HG03095 (cell line): ENCODE measurements around the gene MACC1.
"Not testable (repeated sequence)": the region's sequence is repeated elsewhere in the genome, so short reads cannot be mapped to it uniquely, and the experiment has no call there.

Experiments
- ATAC-seq: cut with Tn5 transposase; IDR thresholded peaks from one replicate; pipeline ENCODE4 v1.9.1; 2021; ENCODE audit warnings: moderate library complexity; ENCODE audit not compliant: unreplicated experiment

MACC1 gene

DNA sequence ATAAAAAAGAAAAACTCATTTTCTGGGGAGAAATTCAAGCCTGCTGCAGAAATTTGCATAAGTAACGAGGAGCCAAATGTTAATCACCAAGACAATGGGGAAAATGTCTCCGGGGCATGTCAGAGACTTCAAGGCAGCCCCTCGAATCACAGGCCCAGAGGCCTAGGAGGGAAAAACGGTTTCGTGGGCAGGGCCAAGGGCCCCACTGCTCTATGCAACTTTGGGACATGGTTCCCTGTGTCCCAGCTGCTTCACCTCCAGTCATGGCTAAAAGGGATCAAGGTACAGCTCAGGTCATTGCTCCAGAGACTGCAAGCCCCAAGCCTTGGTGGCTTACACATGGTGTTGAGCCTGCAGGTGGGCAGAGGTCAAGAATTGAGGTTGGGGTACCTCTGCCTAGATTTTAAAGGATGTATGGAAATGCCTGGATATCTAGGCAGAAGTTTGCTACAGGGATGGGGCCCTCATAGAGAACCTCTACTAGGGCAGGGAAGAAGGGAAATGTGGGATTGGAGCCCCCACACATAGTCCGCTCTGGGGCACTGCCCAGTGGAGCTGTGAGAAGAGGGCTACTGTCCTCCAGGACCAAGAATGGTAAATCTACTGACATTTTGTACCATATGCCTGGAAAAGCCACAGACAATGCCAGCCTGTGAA is 8.4 kb downstream of the MACC1 start:
- ATAC-seq = no peak

GRCh38 chr7:20207811-20208210 is 9.4 kb downstream of the MACC1 start:
- not testable (repeated sequence) for ATAC-seq

GRCh38 chr7:20206104-20206896 is 10.9 kb downstream of the MACC1 start:
- ATAC-seq = no peak

GRCh38 chr7:20203316-20203715 is 13.9 kb downstream of the MACC1 start:
- ATAC-seq = no peak

GRCh38 chr7:20201380-20201779 is 15.8 kb downstream of the MACC1 start:
- ATAC-seq = peak; percentile 27

DNA sequence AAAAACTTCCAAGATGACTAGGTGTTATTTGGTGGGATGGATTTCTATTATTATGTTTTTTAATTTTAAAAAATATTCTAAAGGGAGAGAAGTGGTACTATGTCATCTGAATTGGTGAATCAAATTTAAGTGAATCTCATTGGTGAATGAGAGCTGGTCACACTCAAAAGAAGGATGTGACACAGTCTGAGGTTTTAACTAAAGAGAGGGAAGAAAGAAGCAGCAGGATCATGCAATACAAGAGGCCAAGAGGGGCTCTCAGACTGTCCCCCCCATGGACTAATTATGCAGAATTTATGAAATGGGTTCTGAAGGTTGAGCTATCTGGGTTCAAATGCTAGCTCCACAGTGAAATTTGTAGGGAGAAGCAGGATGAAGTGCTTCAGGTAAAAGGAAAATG is 16.2 kb downstream of the MACC1 start:
- no peak for ATAC-seq

DNA sequence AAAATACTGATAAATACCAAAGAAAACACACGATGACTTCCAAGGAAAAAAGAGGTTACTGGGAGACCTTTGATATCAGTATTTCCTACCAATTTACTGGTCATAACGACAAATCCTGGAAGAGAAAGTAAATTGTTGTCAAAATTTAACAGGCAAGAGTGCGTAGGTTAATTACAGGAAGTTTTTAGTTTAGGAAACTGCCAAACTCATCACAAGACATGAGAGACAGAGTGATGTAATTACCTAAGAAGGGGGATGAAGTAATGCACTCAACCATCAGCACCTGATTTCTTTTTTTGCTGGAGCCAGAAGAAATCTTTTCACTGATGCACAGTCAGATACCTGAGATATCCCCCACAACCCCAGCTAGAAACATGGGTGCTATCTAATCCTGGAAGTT is 16.8 kb downstream of the MACC1 start:
- no peak for ATAC-seq

DNA sequence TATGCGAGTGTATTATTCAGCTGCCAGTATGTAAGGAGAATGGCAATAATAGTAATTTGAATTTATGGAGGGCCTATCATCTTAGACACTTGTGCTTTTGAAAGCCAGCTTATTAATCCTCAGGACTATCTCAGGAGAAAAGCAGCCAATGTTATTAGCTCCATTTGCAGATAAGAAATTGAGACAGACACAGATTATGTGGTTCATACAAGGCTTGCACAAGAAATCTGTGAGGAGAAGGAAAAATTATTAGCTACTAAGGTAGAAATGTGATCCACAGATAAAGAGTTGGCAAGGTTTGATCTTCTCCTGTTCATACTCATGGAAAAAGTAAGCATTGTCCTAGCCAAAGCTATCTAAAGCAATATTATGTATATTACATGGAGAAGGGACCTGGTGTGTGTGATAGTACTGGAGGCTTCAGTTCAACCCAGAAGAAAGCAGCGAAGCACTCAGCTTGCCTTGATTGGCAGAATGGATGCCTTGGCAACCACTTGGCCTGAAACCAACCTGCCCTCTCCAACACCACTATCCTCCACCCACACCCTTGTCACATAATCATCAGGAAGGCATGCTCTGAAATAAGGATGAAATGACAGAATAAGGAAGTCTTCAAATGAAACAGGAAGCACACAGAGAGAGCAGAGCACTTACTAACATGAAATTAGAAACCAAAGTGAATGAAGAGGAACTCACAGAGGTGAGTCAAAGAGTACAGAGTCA is 18.0 kb downstream of the MACC1 start:
- peak; percentile 82 for ATAC-seq

- ATAC-seq = no peak
These were observed 18.9 kb downstream of the MACC1 start for GRCh38 chr7:20198260-20198659.

DNA sequence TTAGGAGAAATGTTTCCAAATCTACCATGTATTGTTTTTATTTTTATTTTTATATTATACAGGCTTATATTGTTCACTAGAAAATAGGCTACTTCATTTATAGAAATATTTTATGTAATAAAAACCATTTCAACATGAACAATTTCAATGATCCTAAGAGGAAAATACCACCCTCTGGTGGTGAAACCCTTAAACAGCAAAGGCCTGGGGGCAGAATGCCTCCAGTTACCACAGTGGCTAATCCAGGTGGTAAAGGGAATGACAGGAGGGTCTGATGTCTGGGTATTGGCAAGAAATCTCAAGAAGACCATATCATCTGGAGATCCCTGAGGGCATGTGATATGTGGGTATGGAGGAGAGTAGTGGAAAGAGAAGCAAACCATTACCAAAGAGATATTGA is 19.3 kb downstream of the MACC1 start:
- ATAC-seq = no peak

GRCh38 chr7:20197125-20197748 is 19.9 kb downstream of the MACC1 start:
- ATAC-seq = no peak

DNA sequence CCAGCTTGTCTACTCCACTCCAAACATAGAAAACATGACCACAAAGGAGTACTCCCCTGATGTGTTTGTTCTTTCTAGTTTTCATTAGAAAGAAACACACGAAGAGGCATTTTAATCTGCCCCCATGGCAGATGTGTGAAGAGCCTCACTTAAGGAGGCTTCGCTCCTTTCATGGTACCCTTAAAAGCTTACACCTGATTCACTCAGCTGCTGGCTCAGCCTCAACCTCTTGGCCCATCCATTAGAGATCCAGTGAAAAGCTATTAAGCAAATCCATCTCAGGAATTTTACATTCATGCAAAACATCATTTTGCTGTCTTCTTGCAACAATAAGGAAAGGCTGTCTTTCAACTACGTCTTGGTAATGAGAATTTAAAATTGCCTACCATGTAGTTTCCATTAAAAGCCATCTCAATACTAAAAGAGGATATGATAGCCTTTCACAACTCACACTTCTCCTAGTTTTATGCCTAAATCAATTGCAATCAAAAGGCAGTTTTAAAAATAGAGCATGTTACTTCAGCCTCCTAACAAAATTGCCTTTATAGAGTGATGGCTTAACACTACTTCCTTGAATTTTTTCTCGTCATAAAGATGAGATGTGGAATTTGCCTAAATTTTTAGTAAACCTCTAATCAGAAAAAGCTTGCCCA is 22.7 kb downstream of the MACC1 start:
- ATAC-seq = no peak

DNA sequence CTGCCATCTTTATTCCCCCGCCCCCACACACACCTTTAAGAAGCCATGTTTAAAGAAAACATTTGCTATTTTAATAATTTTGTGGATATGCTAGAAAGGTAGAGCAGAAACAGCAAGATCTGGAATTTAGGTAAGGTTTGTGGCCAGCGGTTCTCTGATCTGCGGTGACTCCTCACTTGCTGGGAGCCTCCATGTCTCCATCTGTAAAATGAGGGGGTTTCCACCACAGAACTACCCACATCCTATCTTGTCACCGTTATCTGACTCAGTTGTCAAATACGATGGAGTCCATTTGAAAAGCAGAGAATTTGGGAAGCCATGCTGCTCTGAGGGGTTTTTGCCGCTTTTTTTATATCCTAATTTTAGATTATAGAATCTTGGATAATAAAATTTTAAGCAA is 23.3 kb downstream of the MACC1 start:
- no peak for ATAC-seq

- peak; percentile 74 for ATAC-seq
These were observed 23.9 kb downstream of the MACC1 start for GRCh38 chr7:20193242-20193777.

DNA sequence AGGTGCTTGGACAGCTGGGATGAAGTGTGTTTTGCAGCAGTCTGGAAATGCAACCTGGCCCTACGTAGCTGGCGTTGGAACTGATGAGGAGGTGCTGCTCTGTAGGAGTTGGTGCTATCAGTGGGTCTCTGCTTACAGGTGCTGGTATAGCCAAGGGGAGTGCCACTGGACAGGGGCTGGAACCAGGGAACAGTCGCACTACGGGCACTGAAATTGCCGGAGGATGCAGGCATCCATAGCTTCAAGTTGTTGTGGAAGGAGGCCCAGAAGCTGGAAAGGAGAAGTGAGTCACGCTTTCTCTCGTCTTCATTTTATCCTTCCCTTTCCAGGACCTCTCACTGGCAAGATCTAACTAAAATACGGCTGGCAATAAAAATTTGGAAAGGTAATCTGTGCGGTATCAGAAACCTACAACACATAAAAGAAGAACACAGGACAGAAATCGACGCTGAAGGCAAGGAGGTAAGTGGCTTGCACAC is 25.8 kb downstream of the MACC1 start:
- no peak for ATAC-seq

GRCh38 chr7:20190560-20191390 is 26.4 kb downstream of the MACC1 start:
- ATAC-seq = no peak

DNA sequence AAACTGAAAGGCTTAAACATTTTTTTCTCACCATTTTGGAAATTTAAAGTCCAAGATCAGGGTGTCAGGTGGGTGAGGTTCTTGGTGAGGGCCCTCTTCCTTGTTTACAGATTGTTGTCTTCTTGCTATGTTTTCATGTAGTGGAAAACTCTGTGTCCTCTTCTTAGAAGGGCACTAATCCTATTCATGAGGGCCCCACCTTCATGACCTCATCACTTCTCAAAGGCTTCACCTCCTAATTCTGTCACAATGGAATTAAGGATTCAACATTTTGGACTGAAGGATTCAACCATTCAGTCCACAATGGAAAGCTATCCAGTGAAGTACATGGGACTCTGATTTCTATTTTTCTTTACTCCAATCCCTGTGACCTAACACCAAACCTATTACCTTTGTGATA is 27.3 kb downstream of the MACC1 start:
- no peak for ATAC-seq

- ATAC-seq = no peak
These were observed 28.6 kb downstream of the MACC1 start for GRCh38 chr7:20188567-20188966.

DNA sequence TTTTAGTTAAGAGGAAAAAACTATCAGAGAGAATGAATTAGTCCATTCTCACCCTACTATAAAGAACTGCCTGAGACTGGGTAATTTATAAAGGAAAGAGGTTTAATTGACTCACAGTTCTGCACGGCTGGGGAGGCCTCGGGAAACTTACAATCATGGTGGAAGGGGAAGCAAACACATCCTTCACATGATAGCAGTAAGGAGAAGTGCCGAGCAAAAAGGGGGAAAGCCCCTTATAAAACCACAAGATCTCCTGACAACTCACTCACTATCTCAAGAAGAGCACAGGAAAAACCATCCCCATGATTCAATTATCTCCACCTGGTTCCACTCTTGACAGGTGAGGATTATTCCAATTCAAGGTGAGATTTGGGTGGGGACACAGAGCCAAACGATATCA is 29.3 kb downstream of the MACC1 start:
- ATAC-seq = not testable (repeated sequence)

- ATAC-seq = no peak
These were observed 31.2 kb downstream of the MACC1 start for GRCh38 chr7:20185988-20186387.
